Neural cell (in vitro differentiated cells): Measurements from ENCODE around the gene NUS1.
"Not testable (repeated sequence)": the region's sequence is repeated elsewhere in the genome, so short reads cannot be mapped to it uniquely, and the experiment has no call there.

Source experiments
- CTCF ChIP-seq: fragments of 450-650 bp; IDR thresholded peaks from 2 replicates; pipeline ENCODE4 v1.5.1; 2014; ENCODE audit warnings: antibody characterized with exemption, mild to moderate bottlenecking, moderate library complexity; ENCODE audit not compliant: poor library complexity, severe bottlenecking
- EP300 ChIP-seq: fragments of 450-650 bp; conservative IDR thresholded peaks from 2 replicates; pipeline ENCODE4 v1.6.1; 2014; ENCODE audit warnings: antibody characterized with exemption, mild to moderate bottlenecking, moderate library complexity; ENCODE audit not compliant: poor library complexity, severe bottlenecking
- EZH2 ChIP-seq: fragments of 200-600, 300-800 bp; shearing (Covaris generic), sonication (generic); IDR thresholded peaks from 2 replicates; pipeline ENCODE4 v1.6.1; 2014; ENCODE audit warnings: antibody characterized with exemption, low read length, borderline replicate concordance, mild to moderate bottlenecking; ENCODE audit not compliant: insufficient read depth, poor library complexity, severe bottlenecking
- POLR2AphosphoS5 ChIP-seq: IDR thresholded peaks from 2 replicates; pipeline ENCODE4 v1.6.1; 2012
- RAD21 ChIP-seq: fragments of 450-650 bp; conservative IDR thresholded peaks from 2 replicates; pipeline ENCODE4 v1.6.1; 2014; ENCODE audit warnings: antibody characterized with exemption, mild to moderate bottlenecking, moderate library complexity
- REST ChIP-seq: IDR thresholded peaks from 2 replicates; pipeline ENCODE4 v1.6.1; 2012; ENCODE audit warnings: borderline replicate concordance
- SMC3 ChIP-seq: fragments of 450-650 bp; conservative IDR thresholded peaks from 2 replicates; pipeline ENCODE4 v1.6.1; 2014; ENCODE audit warnings: antibody characterized with exemption, mild to moderate bottlenecking, moderate library complexity; ENCODE audit not compliant: poor library complexity
- TAF1 ChIP-seq: IDR thresholded peaks from 2 replicates; pipeline ENCODE4 v1.6.1; 2012; ENCODE audit warnings: low read depth

GRCh38 chr6:117689584-117689983 is 14.3 kb downstream of the NUS1 start:
- not testable (repeated sequence) for TF ChIP-seq CTCF, REST, POLR2AphosphoS5, EZH2, TAF1, EP300, SMC3, RAD21
